Gastrocnemius medialis (tissue), 4 donors: ENCODE measurements around the gene PNRC1. TPM values are rescaled to one million over a fixed set of nuclear protein-coding genes. Genes with fewer than 3 reads are reported as not detected.

ENCODE experiments used
- ATAC-seq, 2 donors: fragments of 150-250 bp; one replicate each; pipeline ENCODE4 v1.9.1; 2016
- DNase-seq, 2 donors: peaks; one replicate each; pipeline ENCODE4 v3.0.0-alpha.2; 2019
- H3K27ac ChIP-seq, 4 donors: fragments of 200-600 bp; sonication (generic); 1 replicate in 1 of 4; 2 replicates in 3 of 4; pipeline ENCODE4 v1.5.1; 2016 to 2018; ENCODE audit warnings: mild to moderate bottlenecking in 2 of 4, moderate library complexity in 1 of 4
- H3K27me3 ChIP-seq, 3 donors: fragments of 200-600 bp; sonication (generic) in 2 of 3; 1 replicate in 1 of 3; 2 replicates in 2 of 3; pipeline versions ENCODE4 v1.5.1 to v1.6.0; 2016 to 2019; ENCODE audit warnings: mild to moderate bottlenecking in 1 of 3, moderate library complexity in 1 of 3
- H3K36me3 ChIP-seq, 2 donors: fragments of 200-600 bp; sonication (generic) in 1 of 2; one replicate each; pipeline ENCODE4 v1.5.1; 2017 to 2018
- H3K4me1 ChIP-seq, 2 donors: fragments of 200-600 bp; sonication (generic) in 1 of 2; one replicate each; pipeline ENCODE4 v1.5.1; 2016 to 2017; ENCODE audit warnings: mild to moderate bottlenecking in 2 of 2
- H3K4me3 ChIP-seq, 4 donors: fragments of 200-600 bp; sonication (generic) in 3 of 4; 1 replicate in 1 of 4; 2 replicates in 3 of 4; pipeline ENCODE4 v1.5.1; 2016 to 2019; ENCODE audit warnings: mild to moderate bottlenecking in 2 of 4
- H3K9me3 ChIP-seq, 3 donors: fragments of 200-600 bp; sonication (generic) in 2 of 3; 1 replicate in 1 of 3; 2 replicates in 2 of 3; pipeline ENCODE4 v1.5.1; 2016 to 2019
- CTCF ChIP-seq, 5 experiments: fragments of 450-650 bp in 3 of 5; fragments of 200-600 bp in 2 of 5; sonication (generic) in 2 of 5; IDR thresholded peaks in 4 of 5; conservative IDR thresholded peaks in 1 of 5; 1 replicate in 4 of 5; 2 replicates in 1 of 5; pipeline ENCODE4 v1.5.1; 2016 to 2019; ENCODE audit warnings: antibody characterized with exemption in 5 of 5, mild to moderate bottlenecking in 3 of 5, moderate library complexity in 3 of 5
- POLR2A ChIP-seq, 2 donors: fragments of 450-650 bp; IDR thresholded peaks; one replicate each; pipeline ENCODE4 v1.6.1; 2017; ENCODE audit warnings: antibody characterized with exemption in 2 of 2, mild to moderate bottlenecking in 2 of 2, moderate library complexity in 2 of 2
- in situ Hi-C, 4 donors: fragments of 200-750 bp; cut with MboI; loops; one replicate each; pipeline versions ENCODE4 v1.15.0 to v1.8.0; 2017; ENCODE audit warnings: low sequenced_read_pairs in 4 of 4
- intact Hi-C: fragments of 100-400 bp; cut with DNase I; formaldehyde crosslinking; loops from one replicate; pipeline ENCODE4 v1.15.1; 2023; ENCODE audit warnings: low total_unique reads
- total RNA-seq, 4 donors: library from RNA; depleted of rRNA; stranded (reverse); fragments of >200 nt; gene quantifications; one replicate each; pipeline versions ENCODE4 v1.1.0 to v1.2.3, GENCODE V29; 2016

The PNRC1 gene
- total RNA-seq, 4 donors from 2014 or later = 229 to 458 (median 311) TPM

GRCh38 chr6:89066940-89067646 lies 13.5 kb upstream of the PNRC1 start:
- ATAC-seq (peak in 1 of 2 donors; percentile 33), DNase-seq (no peak)
- no peaks in the 10 kb centered on the region for H3K27me3 ChIP-seq
- no peak overlapping the region for H3K4me3 ChIP-seq
- in situ Hi-C loops = no loop called here
- no peaks in the 10 kb centered on the region for H3K36me3 ChIP-seq
- no peaks in the 10 kb centered on the region for H3K9me3 ChIP-seq
- TF ChIP-seq POLR2A (IDR thresholded peaks at IDR 0.05) (no peak), CTCF (IDR thresholded peaks at IDR 0.05 in 4 of 5, conservative IDR thresholded peaks at IDR 0.05 in 1 of 5) (no peak)
- no peaks in the 10 kb centered on the region for H3K4me1 ChIP-seq
- intact Hi-C loops = no loop called here
- H3K27ac ChIP-seq = no peak overlapping the region

- in situ Hi-C loops = no loop called here
- intact Hi-C loops = no loop called here
- no peak overlapping the region for H3K4me3 ChIP-seq
- H3K9me3 ChIP-seq = no peaks in the 10 kb centered on the region
- no peak overlapping the region for H3K27ac ChIP-seq
- no peak for TF ChIP-seq POLR2A (IDR thresholded peaks at IDR 0.05)
- no peak for TF ChIP-seq CTCF (IDR thresholded peaks at IDR 0.05 in 4 of 5, conservative IDR thresholded peaks at IDR 0.05 in 1 of 5)
- H3K36me3 ChIP-seq = no peaks in the 10 kb centered on the region
- H3K27me3 ChIP-seq = no peaks in the 10 kb centered on the region
- no peak for DNase-seq
- H3K4me1 ChIP-seq = no peaks in the 10 kb centered on the region
- ATAC-seq = no peak
Measured at GRCh38 chr6:89067796-89068195, 12.8 kb upstream of the PNRC1 start.

- no peak for TF ChIP-seq POLR2A (IDR thresholded peaks at IDR 0.05)
- TF ChIP-seq CTCF (IDR thresholded peaks at IDR 0.05 in 4 of 5, conservative IDR thresholded peaks at IDR 0.05 in 1 of 5) = no peak
- DNase-seq (no peak), ATAC-seq (no peak)
- Histone ChIP-seq H3K27me3 (no peaks in the 10 kb centered on the region), H3K4me1 (no peaks in the 10 kb centered on the region), H3K36me3 (no peaks in the 10 kb centered on the region), H3K4me3 (no peak overlapping the region), H3K27ac (no peak overlapping the region), H3K9me3 (no peaks in the 10 kb centered on the region)
- in situ Hi-C loops (no loop called here), intact Hi-C loops (no loop called here)
Measured at GRCh38 chr6:89068695-89069094, 11.9 kb upstream of the PNRC1 start.

- Histone ChIP-seq H3K36me3 (no peaks in the 10 kb centered on the region), H3K9me3 (no peaks in the 10 kb centered on the region), H3K4me3 (no peak overlapping the region), H3K4me1 (no peaks in the 10 kb centered on the region), H3K27me3 (no peaks in the 10 kb centered on the region), H3K27ac (no peak overlapping the region)
- DNase-seq (no peak), ATAC-seq (no peak)
- in situ Hi-C loops = no loop called here
- no peak for TF ChIP-seq POLR2A (IDR thresholded peaks at IDR 0.05)
- TF ChIP-seq CTCF (IDR thresholded peaks at IDR 0.05 in 4 of 5, conservative IDR thresholded peaks at IDR 0.05 in 1 of 5) = no peak
- intact Hi-C loops = no loop called here
Measured at GRCh38 chr6:89069536-89070163, 10.9 kb upstream of the PNRC1 start.
